ENCODE results near the gene CPA5.
"Not testable (repeated sequence)": the region's sequence is repeated elsewhere in the genome, so short reads cannot be mapped to it uniquely, and the experiment has no call there.

CPA5 gene

DNA sequence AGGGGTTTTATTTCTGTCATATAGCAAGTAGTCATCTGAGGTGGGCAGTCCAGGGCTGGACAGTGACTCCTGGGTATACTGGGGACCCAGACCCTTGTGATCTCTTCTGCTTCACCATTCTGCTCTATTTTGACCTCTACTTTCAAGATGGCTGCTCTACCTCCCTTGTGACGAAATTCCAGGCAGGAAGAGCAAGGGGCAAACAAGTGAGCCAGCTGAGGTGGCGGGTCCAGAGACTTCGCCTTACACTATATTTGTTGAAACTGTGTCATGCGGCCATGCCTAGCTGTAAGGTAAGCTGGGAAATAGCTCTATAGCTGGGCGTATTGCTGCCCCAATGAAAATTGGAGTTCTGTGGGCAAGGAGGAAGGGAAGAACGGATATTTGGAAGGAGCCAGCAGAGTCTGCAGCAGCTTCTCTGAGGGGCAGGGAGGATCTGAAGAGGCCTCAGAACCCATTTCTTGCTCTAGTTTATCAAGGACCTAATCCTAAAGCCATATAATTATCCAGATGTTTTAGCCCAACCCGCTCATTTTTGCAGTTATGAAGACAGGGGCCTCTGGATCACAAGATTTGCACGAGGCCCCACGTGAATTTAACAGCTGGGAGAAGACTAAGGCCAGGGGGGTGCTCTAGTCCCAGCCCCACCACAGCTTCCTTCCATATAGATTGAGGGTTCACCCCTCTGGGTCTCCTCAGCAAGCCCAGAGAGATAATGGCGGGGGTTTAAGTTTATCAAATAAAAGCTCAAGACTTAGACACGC, 28.0 kb downstream of the CPA5 start:
- H3K27ac ChIP-seq = peak overlapping the region; percentile 92
- TF ChIP-seq, protein P1, sequence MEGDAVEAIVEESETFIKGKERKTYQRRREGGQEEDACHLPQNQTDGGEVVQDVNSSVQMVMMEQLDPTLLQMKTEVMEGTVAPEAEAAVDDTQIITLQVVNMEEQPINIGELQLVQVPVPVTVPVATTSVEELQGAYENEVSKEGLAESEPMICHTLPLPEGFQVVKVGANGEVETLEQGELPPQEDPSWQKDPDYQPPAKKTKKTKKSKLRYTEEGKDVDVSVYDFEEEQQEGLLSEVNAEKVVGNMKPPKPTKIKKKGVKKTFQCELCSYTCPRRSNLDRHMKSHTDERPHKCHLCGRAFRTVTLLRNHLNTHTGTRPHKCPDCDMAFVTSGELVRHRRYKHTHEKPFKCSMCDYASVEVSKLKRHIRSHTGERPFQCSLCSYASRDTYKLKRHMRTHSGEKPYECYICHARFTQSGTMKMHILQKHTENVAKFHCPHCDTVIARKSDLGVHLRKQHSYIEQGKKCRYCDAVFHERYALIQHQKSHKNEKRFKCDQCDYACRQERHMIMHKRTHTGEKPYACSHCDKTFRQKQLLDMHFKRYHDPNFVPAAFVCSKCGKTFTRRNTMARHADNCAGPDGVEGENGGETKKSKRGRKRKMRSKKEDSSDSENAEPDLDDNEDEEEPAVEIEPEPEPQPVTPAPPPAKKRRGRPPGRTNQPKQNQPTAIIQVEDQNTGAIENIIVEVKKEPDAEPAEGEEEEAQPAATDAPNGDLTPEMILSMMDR (conservative IDR thresholded peaks at IDR 0.05) = no peak

DNA sequence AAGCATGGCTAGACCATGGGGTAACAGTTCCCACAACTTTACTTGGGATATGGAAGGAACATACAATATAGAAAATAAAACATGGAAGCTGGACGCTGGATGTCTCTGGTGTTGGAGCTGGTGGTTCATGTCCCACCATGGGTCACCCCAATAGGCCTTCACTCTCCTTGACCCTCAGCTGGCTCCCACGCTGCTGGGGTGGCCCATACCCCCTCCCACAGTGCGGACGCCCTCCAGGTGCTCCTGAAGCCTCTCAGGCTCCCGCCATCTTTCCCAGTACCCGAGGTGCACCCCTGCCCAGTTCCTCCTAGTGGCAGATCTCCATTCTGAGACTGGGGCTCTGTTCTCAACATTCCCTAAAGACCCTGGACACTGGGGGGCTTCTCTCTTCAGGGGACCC, 29.9 kb downstream of the CPA5 start:
- H3K27ac ChIP-seq = peak overlapping the region; percentile 92
- TF ChIP-seq, protein P1 (conservative IDR thresholded peaks at IDR 0.05) = no peak

DNA sequence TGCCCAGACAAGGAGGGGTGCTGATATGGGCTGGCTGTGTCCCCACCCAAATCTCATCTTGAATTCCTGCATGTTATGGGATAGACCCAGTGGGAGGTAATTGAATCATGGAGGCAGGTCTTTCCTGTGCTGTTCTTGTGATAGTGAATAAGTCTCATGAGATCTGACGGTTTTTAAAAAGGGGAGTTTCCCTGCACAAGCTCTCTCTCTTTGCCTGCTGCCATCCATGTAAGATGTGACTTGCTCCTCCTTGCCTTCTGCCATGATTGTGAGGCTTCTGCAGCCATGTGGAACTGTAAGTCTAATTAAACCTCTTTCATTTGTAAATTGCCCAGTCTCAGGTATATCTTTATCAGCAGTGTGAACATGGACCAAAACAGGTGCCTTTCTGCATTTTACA, 31.8 kb downstream of the CPA5 start:
- not testable (repeated sequence) for H3K27ac ChIP-seq

DNA sequence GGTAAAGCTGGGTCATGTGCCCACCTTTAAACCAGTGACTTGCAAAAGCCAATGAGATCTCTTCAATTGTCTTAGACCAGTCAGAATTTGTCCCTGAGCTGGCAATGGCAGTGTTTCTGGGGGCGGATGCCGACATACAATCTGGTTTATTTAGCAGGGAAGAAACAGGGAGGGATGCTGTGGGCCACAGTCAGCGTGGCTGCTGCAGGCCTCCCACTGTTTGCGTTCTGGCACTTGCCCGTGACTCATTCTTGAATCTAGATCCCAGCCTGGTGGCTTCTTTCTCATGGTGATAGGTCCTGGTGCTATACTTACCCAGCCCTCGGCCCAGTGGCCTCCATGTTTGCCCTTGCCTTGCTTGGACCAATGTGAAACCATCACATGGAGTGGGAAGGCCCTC, 32.6 kb downstream of the CPA5 start:
- TF ChIP-seq, protein P1 (conservative IDR thresholded peaks at IDR 0.05) = no peak
- H3K27ac ChIP-seq = no peak overlapping the region

DNA sequence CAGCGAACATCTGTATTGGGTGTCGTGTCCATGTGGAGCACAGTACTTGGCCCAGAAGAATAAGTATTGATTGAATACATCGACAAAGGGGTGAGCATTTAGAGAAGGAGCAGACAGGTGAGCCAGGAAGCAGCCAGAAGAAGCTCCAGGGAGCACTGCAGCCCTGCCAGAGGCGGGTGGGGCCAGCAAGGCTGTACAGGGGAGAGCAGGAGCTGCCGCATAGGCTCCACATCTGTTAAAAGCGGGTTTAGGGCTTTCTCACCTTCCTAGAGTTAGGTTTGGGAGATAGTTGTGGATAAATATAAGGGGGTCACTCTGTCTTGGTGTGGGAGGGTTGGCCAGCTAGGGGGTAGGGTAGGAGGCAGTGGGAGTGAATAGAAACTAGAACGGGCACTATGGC, 34.4 kb downstream of the CPA5 start:
- H3K27ac ChIP-seq = no peak overlapping the region

DNA sequence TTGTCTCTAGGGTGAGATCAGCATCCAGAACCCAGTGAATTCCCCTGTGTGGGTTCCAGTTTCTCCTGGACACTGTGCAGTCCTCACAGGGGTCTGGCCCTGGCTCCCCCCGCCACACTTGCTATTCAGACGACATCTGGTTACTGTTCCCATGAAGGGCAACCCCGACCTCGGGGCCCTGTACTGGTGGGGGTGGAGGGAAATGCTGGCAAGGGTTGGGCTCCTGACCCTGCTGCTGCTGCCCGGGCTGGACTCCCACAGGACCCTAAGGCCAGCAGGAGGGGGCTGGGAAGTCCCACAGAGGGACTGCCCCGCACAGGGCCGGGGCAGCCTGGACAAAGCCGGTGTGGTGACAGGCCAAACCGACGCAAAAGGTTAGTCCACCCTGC, 34.9 kb downstream of the CPA5 start:
- H3K27ac ChIP-seq = no peak overlapping the region
- TF ChIP-seq, protein P1 (conservative IDR thresholded peaks at IDR 0.05) = no peak

More for the DNA sequence above, 34.4 kb downstream of the CPA5 start:
- TF ChIP-seq, protein P1 (conservative IDR thresholded peaks at IDR 0.05) = no peak

DNA sequence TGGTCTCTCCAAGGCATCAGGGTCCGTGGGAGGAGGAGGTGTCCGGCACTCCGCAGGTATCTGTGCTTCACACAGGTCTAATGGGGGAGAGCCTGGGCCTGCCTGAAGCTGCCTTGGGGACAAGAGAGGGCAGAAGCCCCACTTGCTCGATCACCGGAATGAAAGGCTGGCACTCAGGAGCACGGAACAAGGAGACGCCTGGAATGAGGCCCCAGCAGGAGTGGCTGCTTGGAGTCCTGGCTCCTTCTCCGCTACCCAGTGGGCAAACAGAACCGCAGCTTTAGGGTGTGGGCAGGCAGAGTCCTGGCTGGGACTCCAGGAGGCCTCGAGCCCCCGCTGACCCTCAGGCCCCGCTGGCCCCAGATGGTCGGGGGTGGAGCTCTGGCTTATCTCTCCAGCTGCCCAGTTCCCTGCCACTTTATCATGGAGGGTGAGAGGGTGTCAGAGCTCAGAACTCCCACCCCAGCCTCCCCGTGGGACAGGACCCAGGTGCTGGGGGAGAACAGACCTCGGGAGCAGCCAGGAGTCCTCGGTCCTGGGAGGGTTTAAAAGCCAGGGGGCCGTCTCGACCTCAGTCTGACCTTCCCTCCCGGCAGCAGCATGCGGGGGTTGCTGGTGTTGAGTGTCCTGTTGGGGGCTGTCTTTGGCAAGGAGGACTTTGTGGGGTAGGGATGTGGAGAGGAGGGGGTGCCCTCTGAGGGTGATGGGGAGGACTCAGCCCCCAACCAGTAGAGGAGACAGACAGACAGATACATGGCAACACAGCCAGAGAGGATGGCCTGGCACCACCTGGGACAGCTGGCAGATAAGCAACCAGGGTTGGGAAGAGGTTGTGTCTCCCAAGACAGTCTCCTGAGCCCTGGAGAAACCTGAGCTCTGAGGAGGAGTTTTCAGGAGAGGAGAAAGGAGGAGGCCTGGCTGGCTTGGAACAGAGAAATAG, 35.6 kb downstream of the CPA5 start, which contains the start of gene CPA1:
TSS of gene CPA1 (plus strand) at position 574 of the 940 bp plus-strand sequence. CDS start at position 601, 27 bp downstream.
- TF ChIP-seq, protein P1 (conservative IDR thresholded peaks at IDR 0.05) = no peak
- H3K27ac ChIP-seq = no peak within 1 kb of the TSS

Measured in VCaP (cell line).